IPS-NIHi7 (cell line): Measurements from ENCODE around the gene HINT3.
"Not testable (repeated sequence)": the region's sequence is repeated elsewhere in the genome, so short reads cannot be mapped to it uniquely, and the experiment has no call there.

Experiments
- DNase-seq: peaks from one replicate; pipeline ENCODE4 v3.0.0; 2012; ENCODE audit warnings: mixed read lengths; ENCODE audit errors: extremely low spot score

HINT3 gene

GRCh38 chr6:125962900-125963497 is 6.4 kb downstream of the HINT3 start:
- no peak for DNase-seq

GRCh38 chr6:125963817-125964216 is 7.2 kb downstream of the HINT3 start:
- no peak for DNase-seq

- no peak for DNase-seq
Measured at GRCh38 chr6:125966569-125966968, 10.0 kb downstream of the HINT3 start.

- no peak for DNase-seq
Measured at GRCh38 chr6:125968493-125968892, 11.9 kb downstream of the HINT3 start.

- no peak for DNase-seq
Measured at GRCh38 chr6:125970760-125971159, 14.2 kb downstream of the HINT3 start.

- not testable (repeated sequence) for DNase-seq
Measured at GRCh38 chr6:125972478-125972877, 15.9 kb downstream of the HINT3 start.

GRCh38 chr6:125974214-125974866 is 17.8 kb downstream of the HINT3 start:
- no peak for DNase-seq

- DNase-seq: no peak
Measured at GRCh38 chr6:125979101-125979500, 22.5 kb downstream of the HINT3 start.

GRCh38 chr6:125981571-125982185 is 25.1 kb downstream of the HINT3 start:
- DNase-seq: no peak

- no peak for DNase-seq
Measured at GRCh38 chr6:125983246-125983945, 26.8 kb downstream of the HINT3 start.

- DNase-seq: no peak
Measured at GRCh38 chr6:125984311-125984710, 27.7 kb downstream of the HINT3 start.

GRCh38 chr6:125985522-125985921 is 29.0 kb downstream of the HINT3 start:
- DNase-seq: no peak

GRCh38 chr6:125985979-125986300 is 29.4 kb downstream of the HINT3 start:
- DNase-seq: no peak

GRCh38 chr6:125986301-125987025 is 29.9 kb downstream of the HINT3 start, which contains the start of gene TRMT11:
TSS of gene TRMT11 (plus strand) at chr6:125986540. CDS start at chr6:125986551, 11 bp downstream.
- peak; percentile 97 for DNase-seq

GRCh38 chr6:125987026-125987617 is 30.6 kb downstream of the HINT3 start:
- peak; percentile 11 for DNase-seq

GRCh38 chr6:125988280-125988679 is 31.7 kb downstream of the HINT3 start:
- no peak for DNase-seq

- no peak for DNase-seq
Measured at GRCh38 chr6:125989631-125990030, 33.1 kb downstream of the HINT3 start.

- no peak for DNase-seq
Measured at GRCh38 chr6:125991653-125992052, 35.1 kb downstream of the HINT3 start.

- DNase-seq: no peak
Measured at GRCh38 chr6:125994670-125995488, 38.3 kb downstream of the HINT3 start.

- peak; percentile 71 for DNase-seq
Measured at GRCh38 chr6:125995972-125996580, 39.5 kb downstream of the HINT3 start.
